Vagina (tissue), 2 donors: ENCODE data around the gene ATL1.

Experiments used
- POLR2A ChIP-seq, 2 donors: fragments of 450-650 bp; IDR thresholded peaks; one replicate each; pipeline ENCODE4 v1.6.1; 2017; ENCODE audit warnings: antibody characterized with exemption in 2 of 2, mild to moderate bottlenecking in 2 of 2, moderate library complexity in 2 of 2
- POLR2AphosphoS5 ChIP-seq, 2 donors: sonication (generic); formaldehyde crosslinking; IDR thresholded peaks; one replicate each; pipeline ENCODE4 v1.9.0; 2017; ENCODE audit warnings: antibody characterized with exemption in 2 of 2, mild to moderate bottlenecking in 2 of 2, low read depth in 1 of 2; ENCODE audit not compliant: insufficient read depth in 1 of 2
- TF ChIP-seq, protein P1 (sequence below), 3 experiments: fragments of 450-650 bp in 2 of 3; fragments of 200-600 bp in 1 of 3; sonication (generic) in 1 of 3; IDR thresholded peaks; one replicate each; pipeline ENCODE4 v1.5.1; 2017 to 2019; ENCODE audit warnings: antibody characterized with exemption in 3 of 3, mild to moderate bottlenecking in 2 of 3, moderate library complexity in 2 of 3

DNA sequence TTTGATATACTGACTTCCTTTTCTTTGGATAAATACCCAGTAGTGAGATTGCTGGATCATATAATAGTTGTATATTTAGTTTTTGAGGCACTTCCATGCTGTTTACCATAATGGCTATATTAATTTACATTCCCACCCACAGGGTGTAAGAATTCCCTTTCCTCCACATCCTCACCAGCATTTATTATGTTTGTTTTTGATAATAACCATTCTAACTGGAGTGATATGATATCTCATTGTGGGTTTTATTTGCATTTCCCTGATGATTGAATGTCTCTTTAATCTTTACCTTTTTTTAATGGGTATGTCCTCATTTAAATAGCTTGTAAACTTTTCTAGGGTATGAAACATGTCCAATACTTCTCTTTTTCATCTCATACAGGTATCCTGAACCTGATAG, 119.7 kb downstream of the ATL1 start:
- TF ChIP-seq, protein P1, sequence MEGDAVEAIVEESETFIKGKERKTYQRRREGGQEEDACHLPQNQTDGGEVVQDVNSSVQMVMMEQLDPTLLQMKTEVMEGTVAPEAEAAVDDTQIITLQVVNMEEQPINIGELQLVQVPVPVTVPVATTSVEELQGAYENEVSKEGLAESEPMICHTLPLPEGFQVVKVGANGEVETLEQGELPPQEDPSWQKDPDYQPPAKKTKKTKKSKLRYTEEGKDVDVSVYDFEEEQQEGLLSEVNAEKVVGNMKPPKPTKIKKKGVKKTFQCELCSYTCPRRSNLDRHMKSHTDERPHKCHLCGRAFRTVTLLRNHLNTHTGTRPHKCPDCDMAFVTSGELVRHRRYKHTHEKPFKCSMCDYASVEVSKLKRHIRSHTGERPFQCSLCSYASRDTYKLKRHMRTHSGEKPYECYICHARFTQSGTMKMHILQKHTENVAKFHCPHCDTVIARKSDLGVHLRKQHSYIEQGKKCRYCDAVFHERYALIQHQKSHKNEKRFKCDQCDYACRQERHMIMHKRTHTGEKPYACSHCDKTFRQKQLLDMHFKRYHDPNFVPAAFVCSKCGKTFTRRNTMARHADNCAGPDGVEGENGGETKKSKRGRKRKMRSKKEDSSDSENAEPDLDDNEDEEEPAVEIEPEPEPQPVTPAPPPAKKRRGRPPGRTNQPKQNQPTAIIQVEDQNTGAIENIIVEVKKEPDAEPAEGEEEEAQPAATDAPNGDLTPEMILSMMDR (IDR thresholded peaks at IDR 0.05), result no peak
- TF ChIP-seq POLR2A (IDR thresholded peaks at IDR 0.05) (no peak), POLR2AphosphoS5 (IDR thresholded peaks at IDR 0.05; ENCODE audit: insufficient read depth in 1 of 2, low read depth in 1 of 2) (no peak)
